ENCODE data around the gene GRWD1.

- TF ChIP-seq, protein P1, sequence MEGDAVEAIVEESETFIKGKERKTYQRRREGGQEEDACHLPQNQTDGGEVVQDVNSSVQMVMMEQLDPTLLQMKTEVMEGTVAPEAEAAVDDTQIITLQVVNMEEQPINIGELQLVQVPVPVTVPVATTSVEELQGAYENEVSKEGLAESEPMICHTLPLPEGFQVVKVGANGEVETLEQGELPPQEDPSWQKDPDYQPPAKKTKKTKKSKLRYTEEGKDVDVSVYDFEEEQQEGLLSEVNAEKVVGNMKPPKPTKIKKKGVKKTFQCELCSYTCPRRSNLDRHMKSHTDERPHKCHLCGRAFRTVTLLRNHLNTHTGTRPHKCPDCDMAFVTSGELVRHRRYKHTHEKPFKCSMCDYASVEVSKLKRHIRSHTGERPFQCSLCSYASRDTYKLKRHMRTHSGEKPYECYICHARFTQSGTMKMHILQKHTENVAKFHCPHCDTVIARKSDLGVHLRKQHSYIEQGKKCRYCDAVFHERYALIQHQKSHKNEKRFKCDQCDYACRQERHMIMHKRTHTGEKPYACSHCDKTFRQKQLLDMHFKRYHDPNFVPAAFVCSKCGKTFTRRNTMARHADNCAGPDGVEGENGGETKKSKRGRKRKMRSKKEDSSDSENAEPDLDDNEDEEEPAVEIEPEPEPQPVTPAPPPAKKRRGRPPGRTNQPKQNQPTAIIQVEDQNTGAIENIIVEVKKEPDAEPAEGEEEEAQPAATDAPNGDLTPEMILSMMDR (IDR thresholded peaks at IDR 0.05), result no peak
- TF ChIP-seq POLR2A (IDR thresholded peaks at IDR 0.05), result no peak
Observed at GRCh38 chr19:48451624-48452023, 5.8 kb downstream of the GRWD1 start.
